Liver (tissue), 9 donors: ENCODE results near the gene WNT2B. TPM values are rescaled to one million over a fixed set of nuclear protein-coding genes. Genes with fewer than 3 reads are reported as not detected.

Experiments
- DNase-seq: peaks from one replicate; pipeline ENCODE4 v3.0.0-alpha.2; 2017; ENCODE audit warnings: low spot score
- H3K27ac ChIP-seq, 2 donors: one replicate each; pipeline ENCODE4 v1.7.0; 2013; ENCODE audit warnings: inconsistent platforms in 2 of 2, low read length in 2 of 2, control low read depth in 1 of 2, low read depth in 1 of 2, mild to moderate bottlenecking in 1 of 2
- H3K27me3 ChIP-seq, 4 donors: one replicate each; pipeline versions ENCODE4 v1.6.1 to v1.7.0; 2013; ENCODE audit warnings: low read length in 3 of 4, inconsistent platforms in 1 of 4, mild to moderate bottlenecking in 1 of 4, moderate library complexity in 1 of 4; ENCODE audit not compliant: control insufficient read depth in 4 of 4, insufficient read depth in 4 of 4
- H3K36me3 ChIP-seq, 4 donors: one replicate each; pipeline versions ENCODE4 v1.6.1 to v1.7.0; 2013; ENCODE audit warnings: low read length in 3 of 4, mild to moderate bottlenecking in 3 of 4, low read depth in 1 of 4, moderate library complexity in 1 of 4; ENCODE audit not compliant: control insufficient read depth in 4 of 4, insufficient read depth in 3 of 4
- H3K4me1 ChIP-seq, 4 donors: one replicate each; pipeline versions ENCODE4 v1.6.1 to v1.7.0; 2013; ENCODE audit warnings: low read length in 3 of 4, mild to moderate bottlenecking in 3 of 4, moderate library complexity in 1 of 4; ENCODE audit not compliant: control insufficient read depth in 4 of 4, insufficient read depth in 4 of 4
- H3K4me3 ChIP-seq, 3 donors: one replicate each; pipeline versions ENCODE4 v1.6.1 to v1.7.0; 2013; ENCODE audit warnings: low read length in 3 of 3, control low read depth in 1 of 3, low read depth in 1 of 3, mild to moderate bottlenecking in 1 of 3
- H3K9ac ChIP-seq, 2 donors: one replicate each; pipeline ENCODE4 v1.7.0; 2013; ENCODE audit warnings: low read length in 2 of 2, mild to moderate bottlenecking in 2 of 2, moderate library complexity in 2 of 2, control low read depth in 1 of 2, low read depth in 1 of 2
- H3K9me3 ChIP-seq, 4 donors: one replicate each; pipeline versions ENCODE4 v1.6.1 to v1.7.0; 2013; ENCODE audit warnings: low read length in 3 of 4; ENCODE audit not compliant: control insufficient read depth in 4 of 4
- ATF3 ChIP-seq: IDR thresholded peaks from 2 replicates; pipeline ENCODE4 v1.6.1; 2016; ENCODE audit warnings: antibody characterized with exemption
- EGR1 ChIP-seq, 2 donors: IDR thresholded peaks; 2 replicates each; pipeline ENCODE4 v1.6.1; 2016 to 2018; ENCODE audit warnings: antibody characterized with exemption in 2 of 2, low read depth in 2 of 2
- FOXA1 ChIP-seq: IDR thresholded peaks from 2 replicates; pipeline ENCODE4 v1.6.1; 2016; ENCODE audit warnings: antibody characterized with exemption
- FOXA2 ChIP-seq: IDR thresholded peaks from 2 replicates; pipeline ENCODE4 v1.6.1; 2016; ENCODE audit warnings: antibody characterized with exemption
- GABPA ChIP-seq, 2 donors: IDR thresholded peaks in 1 of 2; conservative IDR thresholded peaks in 1 of 2; 2 replicates each; pipeline ENCODE4 v1.6.1; 2016; ENCODE audit warnings: antibody characterized with exemption in 2 of 2, mild to moderate bottlenecking in 1 of 2, moderate library complexity in 1 of 2
- HNF4A ChIP-seq, 2 donors: conservative IDR thresholded peaks; 2 replicates each; pipeline ENCODE4 v1.6.1; 2016; ENCODE audit warnings: antibody characterized with exemption in 2 of 2, mild to moderate bottlenecking in 2 of 2
- HNF4G ChIP-seq: IDR thresholded peaks from 2 replicates; pipeline ENCODE4 v1.6.1; 2016; ENCODE audit warnings: antibody characterized with exemption
- JUND ChIP-seq, 2 donors: IDR thresholded peaks; 2 replicates each; pipeline ENCODE4 v1.6.1; 2016; ENCODE audit warnings: antibody characterized with exemption in 2 of 2
- MAX ChIP-seq: IDR thresholded peaks from 2 replicates; pipeline ENCODE4 v1.6.1; 2016; ENCODE audit warnings: antibody characterized with exemption
- NR2F2 ChIP-seq: IDR thresholded peaks from 2 replicates; pipeline ENCODE4 v1.6.1; 2016; ENCODE audit warnings: antibody characterized with exemption
- RAD21 ChIP-seq, 2 donors: IDR thresholded peaks; 2 replicates each; pipeline ENCODE4 v1.6.1; 2016; ENCODE audit warnings: antibody characterized with exemption in 2 of 2, mild to moderate bottlenecking in 2 of 2
- REST ChIP-seq: IDR thresholded peaks from 2 replicates; pipeline ENCODE4 v1.6.1; 2016; ENCODE audit warnings: antibody characterized with exemption, mild to moderate bottlenecking
- RXRA ChIP-seq, 2 donors: IDR thresholded peaks; 2 replicates each; pipeline ENCODE4 v1.6.1; 2017 to 2018; ENCODE audit warnings: antibody characterized with exemption in 2 of 2, mild to moderate bottlenecking in 1 of 2
- SP1 ChIP-seq: IDR thresholded peaks from 2 replicates; pipeline ENCODE4 v1.6.1; 2018; ENCODE audit warnings: antibody characterized with exemption, mild to moderate bottlenecking
- TAF1 ChIP-seq: conservative IDR thresholded peaks from 2 replicates; pipeline ENCODE4 v1.6.1; 2016; ENCODE audit warnings: antibody characterized with exemption, mild to moderate bottlenecking
- YY1 ChIP-seq: IDR thresholded peaks from 2 replicates; pipeline ENCODE4 v1.6.1; 2016; ENCODE audit warnings: antibody characterized with exemption, mild to moderate bottlenecking
- WGBS: extraction: QIAGEN DNeasy Blood & Tissue Kit; methylation state at CpG from one replicate; pipeline ENCODE4 v1.1.7; 2013; 5-methylcytosine and 5-hydroxymethylcytosine counted together
- polyA plus RNA-seq, 2 donors: library from polyadenylated mRNA; stranded (reverse) in 1 of 2; unstranded in 1 of 2; fragments of 200-250 nt in 1 of 2; fragments of >200 nt in 1 of 2; fragmentation: Nextera tagmentation in 1 of 2; extraction: Ambion mirVana in 1 of 2; gene quantifications; one replicate each; pipeline versions ENCODE4 v1.2.1 to v1.2.3, GENCODE V29; 2013 to 2015
- total RNA-seq, 2 donors: library from RNA; depleted of rRNA; stranded (reverse); fragments of >200 nt; gene quantifications; one replicate each; pipeline ENCODE4 v1.2.3, GENCODE V29; 2014
- TF ChIP-seq, protein P1 (sequence below): fragments of 150-350 bp; IDR thresholded peaks from 2 replicates; pipeline ENCODE4 v1.5.1; 2017; ENCODE audit warnings: improper control_type of control experiment, low read depth, low read length; ENCODE audit not compliant: missing input control
- TF ChIP-seq, protein P2 (sequence below): IDR thresholded peaks from 2 replicates; pipeline ENCODE4 v1.6.1; 2016; ENCODE audit warnings: antibody characterized with exemption
- donor health status: healthy.
- donor health status: healthy.
- donor health status: healthy.
- donor health status: healthy.
- donor health status: healthy.

The WNT2B gene
- total and polyA plus RNA-seq, 4 donors = 0.07 to 0.92 (median 0.38) TPM

DNA sequence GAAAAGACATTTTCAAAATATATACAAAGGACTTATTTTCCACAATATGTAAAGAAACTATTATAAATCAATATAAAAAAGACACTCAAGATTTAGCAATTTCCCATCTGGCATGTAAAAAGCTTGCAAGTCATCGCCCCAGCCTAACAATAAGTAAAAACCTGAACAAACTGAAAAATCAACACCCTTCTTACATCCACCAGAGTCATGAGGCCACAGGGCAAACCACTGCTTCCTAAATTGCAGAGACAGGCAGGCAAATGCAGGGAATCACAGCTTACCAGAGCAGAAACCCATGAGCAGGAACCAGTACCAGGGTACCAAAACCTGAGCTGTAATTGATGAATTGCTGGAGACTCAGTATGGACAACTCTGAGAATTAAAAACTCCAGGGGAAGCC lies 16.7 kb upstream of the WNT2B start:
- 88% methylated on average over 1 of the region's 1 CpG for WGBS
- no peaks in the 10 kb centered on the region for H3K27me3 ChIP-seq
- no peaks in the 10 kb centered on the region for H3K4me1 ChIP-seq
- H3K9ac ChIP-seq = no peak overlapping the region
- TF ChIP-seq REST = no peak
- TF ChIP-seq FOXA2 = no peak
- TF ChIP-seq TAF1 = no peak
- TF ChIP-seq YY1 = no peak
- no peak overlapping the region for H3K4me3 ChIP-seq
- no peaks in the 10 kb centered on the region for H3K36me3 ChIP-seq
- H3K9me3 ChIP-seq = no peaks in the 10 kb centered on the region
- no peak for DNase-seq
- H3K27ac ChIP-seq = no peak overlapping the region

GRCh38 chr1:112493351-112493750 lies 15.4 kb upstream of the WNT2B start:
- H3K36me3 ChIP-seq = no peaks in the 10 kb centered on the region
- H3K9ac ChIP-seq = no peak overlapping the region
- no peaks in the 10 kb centered on the region for H3K27me3 ChIP-seq
- no peak for DNase-seq
- H3K27ac ChIP-seq = no peak overlapping the region
- no peaks in the 10 kb centered on the region for H3K4me1 ChIP-seq
- no peaks in the 10 kb centered on the region for H3K9me3 ChIP-seq
- no peak for TF ChIP-seq ATF3
- TF ChIP-seq JUND (IDR thresholded peaks at IDR 0.05) = no peak
- no peak for TF ChIP-seq MAX
- TF ChIP-seq RXRA (IDR thresholded peaks at IDR 0.05) = no peak
- no peak for TF ChIP-seq EGR1 (IDR thresholded peaks at IDR 0.05; ENCODE audit: low read depth in 2 of 2)
- TF ChIP-seq HNF4A (conservative IDR thresholded peaks at IDR 0.05) = no peak
- no peak for TF ChIP-seq FOXA1
- TF ChIP-seq, protein P1, sequence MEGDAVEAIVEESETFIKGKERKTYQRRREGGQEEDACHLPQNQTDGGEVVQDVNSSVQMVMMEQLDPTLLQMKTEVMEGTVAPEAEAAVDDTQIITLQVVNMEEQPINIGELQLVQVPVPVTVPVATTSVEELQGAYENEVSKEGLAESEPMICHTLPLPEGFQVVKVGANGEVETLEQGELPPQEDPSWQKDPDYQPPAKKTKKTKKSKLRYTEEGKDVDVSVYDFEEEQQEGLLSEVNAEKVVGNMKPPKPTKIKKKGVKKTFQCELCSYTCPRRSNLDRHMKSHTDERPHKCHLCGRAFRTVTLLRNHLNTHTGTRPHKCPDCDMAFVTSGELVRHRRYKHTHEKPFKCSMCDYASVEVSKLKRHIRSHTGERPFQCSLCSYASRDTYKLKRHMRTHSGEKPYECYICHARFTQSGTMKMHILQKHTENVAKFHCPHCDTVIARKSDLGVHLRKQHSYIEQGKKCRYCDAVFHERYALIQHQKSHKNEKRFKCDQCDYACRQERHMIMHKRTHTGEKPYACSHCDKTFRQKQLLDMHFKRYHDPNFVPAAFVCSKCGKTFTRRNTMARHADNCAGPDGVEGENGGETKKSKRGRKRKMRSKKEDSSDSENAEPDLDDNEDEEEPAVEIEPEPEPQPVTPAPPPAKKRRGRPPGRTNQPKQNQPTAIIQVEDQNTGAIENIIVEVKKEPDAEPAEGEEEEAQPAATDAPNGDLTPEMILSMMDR = no peak
- TF ChIP-seq, protein P2, sequence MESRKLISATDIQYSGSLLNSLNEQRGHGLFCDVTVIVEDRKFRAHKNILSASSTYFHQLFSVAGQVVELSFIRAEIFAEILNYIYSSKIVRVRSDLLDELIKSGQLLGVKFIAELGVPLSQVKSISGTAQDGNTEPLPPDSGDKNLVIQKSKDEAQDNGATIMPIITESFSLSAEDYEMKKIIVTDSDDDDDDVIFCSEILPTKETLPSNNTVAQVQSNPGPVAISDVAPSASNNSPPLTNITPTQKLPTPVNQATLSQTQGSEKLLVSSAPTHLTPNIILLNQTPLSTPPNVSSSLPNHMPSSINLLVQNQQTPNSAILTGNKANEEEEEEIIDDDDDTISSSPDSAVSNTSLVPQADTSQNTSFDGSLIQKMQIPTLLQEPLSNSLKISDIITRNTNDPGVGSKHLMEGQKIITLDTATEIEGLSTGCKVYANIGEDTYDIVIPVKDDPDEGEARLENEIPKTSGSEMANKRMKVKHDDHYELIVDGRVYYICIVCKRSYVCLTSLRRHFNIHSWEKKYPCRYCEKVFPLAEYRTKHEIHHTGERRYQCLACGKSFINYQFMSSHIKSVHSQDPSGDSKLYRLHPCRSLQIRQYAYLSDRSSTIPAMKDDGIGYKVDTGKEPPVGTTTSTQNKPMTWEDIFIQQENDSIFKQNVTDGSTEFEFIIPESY = no peak
- no peak for TF ChIP-seq RAD21 (IDR thresholded peaks at IDR 0.05)
- TF ChIP-seq GABPA (IDR thresholded peaks at IDR 0.05 in 1 of 2, conservative IDR thresholded peaks at IDR 0.05 in 1 of 2) = no peak
- TF ChIP-seq SP1 = no peak
- TF ChIP-seq NR2F2 = no peak
- TF ChIP-seq REST = no peak
- no peak for TF ChIP-seq HNF4G
- TF ChIP-seq FOXA2 = no peak
- no peak for TF ChIP-seq TAF1
- WGBS = 78% methylated on average over 6 of the region's 6 CpGs
- no peak overlapping the region for H3K4me3 ChIP-seq
